Cardiac muscle cell (in vitro differentiated cells and primary cell): Measurements from ENCODE around the gene ARID2. TPM values are rescaled to one million over a fixed set of nuclear protein-coding genes. Genes with fewer than 3 reads are reported as not detected.

Source experiments
- DNase-seq, 2 donors: peaks; one replicate each; pipeline versions ENCODE4 v3.0.0 to v3.0.0-alpha.2; 2010 to 2017; ENCODE audit warnings: low read depth in 1 of 2, low spot score in 1 of 2
- H3K27ac ChIP-seq: fragments of 200-600 bp; sonication (generic); 2 replicates; pipeline ENCODE4 v1.5.1; 2016
- H3K27me3 ChIP-seq: fragments of 200-600 bp; sonication (generic); 2 replicates; pipeline ENCODE4 v1.6.0; 2016; ENCODE audit warnings: control low read depth
- H3K36me3 ChIP-seq: fragments of 200-600 bp; sonication (generic); 2 replicates; pipeline ENCODE4 v1.5.1; 2016; ENCODE audit warnings: control low read depth
- H3K4me1 ChIP-seq: fragments of 200-600 bp; sonication (generic); 2 replicates; pipeline ENCODE4 v1.8.1; 2017; ENCODE audit warnings: low read depth, mild to moderate bottlenecking, mixed run types
- H3K4me3 ChIP-seq: fragments of 200-600 bp; sonication (generic); 2 replicates; pipeline ENCODE4 v1.5.1; 2016; ENCODE audit warnings: mild to moderate bottlenecking
- H3K9me3 ChIP-seq: fragments of 200-600 bp; sonication (generic); 2 replicates; pipeline ENCODE4 v1.5.1; 2017; ENCODE audit warnings: low read depth, mild to moderate bottlenecking, control low read depth
- CTCF ChIP-seq: IDR thresholded peaks from 2 replicates; pipeline ENCODE4 v1.5.1; 2012; ENCODE audit warnings: low read depth, mild to moderate bottlenecking, low read length
- polyA plus RNA-seq: library from polyadenylated mRNA; unstranded; fragments of >200 nt; fragmentation: Nextera tagmentation; extraction: Ambion mirVana; gene quantifications from 2 replicates; pipeline ENCODE4 v1.2.1, GENCODE V29; 2016
- total RNA-seq: library from RNA; depleted of rRNA; stranded (reverse); fragments of >200 nt; gene quantifications from 2 replicates; pipeline ENCODE4 v1.2.3, GENCODE V29; 2016

Gene ARID2
- total and polyA plus RNA-seq, 2 experiments from 2014 or later: 17.3 to 40.3 TPM

- Histone ChIP-seq H3K27me3 (no peaks in the 10 kb centered on the region), H3K4me1 (no peaks in the 10 kb centered on the region), H3K4me3 (no peak overlapping the region), H3K36me3 (no peaks in the 10 kb centered on the region), H3K9me3 (no peaks in the 10 kb centered on the region), H3K27ac (no peak overlapping the region)
- no peak for DNase-seq
- no peak for TF ChIP-seq CTCF
Observed at GRCh38 chr12:45742590-45742989, 13.1 kb downstream of the ARID2 start.

- no peak overlapping the region for H3K4me3 ChIP-seq
- H3K27me3 ChIP-seq: no peaks in the 10 kb centered on the region
- no peaks in the 10 kb centered on the region for H3K36me3 ChIP-seq
- no peaks in the 10 kb centered on the region for H3K9me3 ChIP-seq
- H3K27ac ChIP-seq: no peak overlapping the region
- no peaks in the 10 kb centered on the region for H3K4me1 ChIP-seq
- no peak for DNase-seq
- TF ChIP-seq CTCF: no peak
Observed at GRCh38 chr12:45743247-45743646, 13.7 kb downstream of the ARID2 start.

GRCh38 chr12:45745861-45746277 lies 16.4 kb downstream of the ARID2 start:
- no peaks in the 10 kb centered on the region for H3K36me3 ChIP-seq
- DNase-seq: peak in 1 of 2 donors; percentile 53
- TF ChIP-seq CTCF: peak; percentile 34
- H3K4me3 ChIP-seq: no peak overlapping the region
- H3K27ac ChIP-seq: no peak overlapping the region
- H3K4me1 ChIP-seq: no peaks in the 10 kb centered on the region
- H3K27me3 ChIP-seq: no peaks in the 10 kb centered on the region
- H3K9me3 ChIP-seq: no peaks in the 10 kb centered on the region

- H3K4me1 ChIP-seq: peaks cover 12% of the 10 kb centered on the region
- no peak overlapping the region for H3K4me3 ChIP-seq
- no peaks in the 10 kb centered on the region for H3K9me3 ChIP-seq
- H3K36me3 ChIP-seq: no peaks in the 10 kb centered on the region
- H3K27me3 ChIP-seq: no peaks in the 10 kb centered on the region
- no peak for TF ChIP-seq CTCF
- peak overlapping the region; percentile 69 for H3K27ac ChIP-seq
- DNase-seq: no peak
Observed at GRCh38 chr12:45756666-45757065, 27.2 kb downstream of the ARID2 start.

- Histone ChIP-seq H3K4me3 (no peak overlapping the region), H3K36me3 (no peaks in the 10 kb centered on the region), H3K9me3 (no peaks in the 10 kb centered on the region), H3K4me1 (peaks cover 17% of the 10 kb centered on the region), H3K27me3 (no peaks in the 10 kb centered on the region), H3K27ac (peak overlapping the region; percentile 69)
- no peak for DNase-seq
- no peak for TF ChIP-seq CTCF
Observed at GRCh38 chr12:45757172-45757571, 27.7 kb downstream of the ARID2 start.

GRCh38 chr12:45760333-45760732 lies 30.8 kb downstream of the ARID2 start:
- DNase-seq: no peak
- H3K36me3 ChIP-seq: no peaks in the 10 kb centered on the region
- no peak for TF ChIP-seq CTCF
- no peaks in the 10 kb centered on the region for H3K27me3 ChIP-seq
- no peak overlapping the region for H3K27ac ChIP-seq
- H3K9me3 ChIP-seq: no peaks in the 10 kb centered on the region
- peaks cover 17% of the 10 kb centered on the region for H3K4me1 ChIP-seq
- H3K4me3 ChIP-seq: no peak overlapping the region
